B cell (primary cell): ENCODE measurements around the gene MPEG1. TPM values are rescaled to one million over a fixed set of nuclear protein-coding genes. Genes with fewer than 3 reads are reported as not detected.

Experiments
- ATAC-seq: fragments of 200-7000 bp; cut with Tn5 transposase; one replicate; pipeline ENCODE4 v1.10.0; 2021; ENCODE audit warnings: low read depth, mild to moderate bottlenecking, moderate number of reproducible peaks, moderate library complexity
- CTCF ChIA-PET: fragments of 350-600 bp; sonication (Branson Sonifier 250); formaldehyde crosslinking; loops from one replicate; lab custom pipeline; 2021; ENCODE audit warnings: antibody characterized with exemption, inconsistent platforms; lab: Charles Lee
- POLR2A ChIA-PET: fragments of 350-600 bp; sonication (Branson Sonifier 250); formaldehyde crosslinking; loops from one replicate; lab custom pipeline; 2021; ENCODE audit warnings: antibody characterized with exemption; lab: Charles Lee
- DNase-seq: peaks from one replicate; pipeline ENCODE4 v3.0.0; 2013
- H2AFZ ChIP-seq: 2 replicates; pipeline ENCODE4 v1.6.1; 2012; ENCODE audit warnings: mild to moderate bottlenecking, low read depth, low read length; ENCODE audit not compliant: insufficient read depth, poor library complexity, severe bottlenecking
- H3K27ac ChIP-seq, 2 donors: 1 replicate in 1 of 2; 2 replicates in 1 of 2; pipeline ENCODE4 v1.5.1; 2012 to 2013; ENCODE audit warnings: low read length in 2 of 2, mild to moderate bottlenecking in 2 of 2, moderate library complexity in 1 of 2
- H3K27me3 ChIP-seq, 4 experiments: fragments of 200-600 bp in 1 of 4; sonication (generic) in 1 of 4; replicated peaks in 1 of 4; 1 replicate in 2 of 4; 2 replicates in 2 of 4; pipeline versions ENCODE4 v1.6.1 to v1.7.0; 2013 to 2016; ENCODE audit warnings: low read length in 3 of 4, mild to moderate bottlenecking in 2 of 4, mixed read lengths in 1 of 4, moderate library complexity in 1 of 4; ENCODE audit not compliant: insufficient read depth in 4 of 4, control insufficient read depth in 3 of 4; ENCODE audit errors: control extremely low read depth in 1 of 4
- H3K36me3 ChIP-seq, 2 experiments: replicated peaks in 1 of 2; 1 replicate in 1 of 2; 2 replicates in 1 of 2; pipeline versions ENCODE4 v1.6.1 to v1.7.1; 2013; ENCODE audit warnings: low read length in 1 of 2; ENCODE audit not compliant: insufficient read depth in 2 of 2, control insufficient read depth in 1 of 2; ENCODE audit errors: control extremely low read depth in 1 of 2, extremely low read depth in 1 of 2
- H3K4me1 ChIP-seq, 2 donors: fragments of 200-600 bp in 1 of 2; sonication (generic) in 1 of 2; 1 replicate in 1 of 2; 2 replicates in 1 of 2; pipeline versions ENCODE4 v1.5.1 to v1.6.1; 2013 to 2017; ENCODE audit warnings: low read length in 2 of 2; ENCODE audit not compliant: control insufficient read depth in 2 of 2, insufficient read depth in 2 of 2
- H3K4me2 ChIP-seq: replicated peaks from 2 replicates; pipeline ENCODE3; 2012; ENCODE audit warnings: mild to moderate bottlenecking, low read depth, low read length; ENCODE audit not compliant: poor library complexity, severe bottlenecking
- H3K4me3 ChIP-seq, 5 experiments: fragments of 200-600 bp in 1 of 5; sonication (generic) in 1 of 5; 1 replicate in 3 of 5; 2 replicates in 2 of 5; pipeline versions ENCODE4 v1.5.1 to v1.7.0; 2011 to 2016; ENCODE audit warnings: low read length in 4 of 5, mild to moderate bottlenecking in 4 of 5, low read depth in 2 of 5, control low read depth in 1 of 5, moderate library complexity in 1 of 5; ENCODE audit not compliant: insufficient read depth in 1 of 5; ENCODE audit errors: control extremely low read depth in 1 of 5, extremely low read depth in 1 of 5
- H3K79me2 ChIP-seq: fragments of 200-600 bp; sonication (generic); one replicate; pipeline ENCODE4 v1.6.0; 2016; ENCODE audit warnings: low read length; ENCODE audit not compliant: control insufficient read depth, insufficient read depth
- H3K9ac ChIP-seq: fragments of 200-600 bp; sonication (generic); 2 replicates; pipeline ENCODE4 v1.6.1; 2017; ENCODE audit warnings: mild to moderate bottlenecking, low read length, moderate library complexity
- H3K9me3 ChIP-seq, 3 donors: one replicate each; pipeline versions ENCODE4 v1.6.1 to v1.7.1; 2013; ENCODE audit warnings: low read length in 2 of 3; ENCODE audit not compliant: control insufficient read depth in 2 of 3, insufficient read depth in 1 of 3; ENCODE audit errors: control extremely low read depth in 1 of 3
- H4K20me1 ChIP-seq: 2 replicates; pipeline ENCODE4 v1.6.0; 2012; ENCODE audit warnings: mild to moderate bottlenecking, low read length; ENCODE audit not compliant: insufficient read depth, control insufficient read depth, poor library complexity, severe bottlenecking
- H3K27ac Mint-ChIP-seq: one replicate; pipeline ENCODE4 v1.8.0; 2021; ENCODE audit warnings: mixed read lengths
- H3K27me3 Mint-ChIP-seq: one replicate; pipeline ENCODE4 v1.8.0; 2021; ENCODE audit warnings: mixed read lengths
- H3K4me1 Mint-ChIP-seq: one replicate; pipeline ENCODE4 v1.8.0; 2021; ENCODE audit warnings: mixed read lengths
- H3K4me3 Mint-ChIP-seq: one replicate; pipeline ENCODE4 v1.8.0; 2021; ENCODE audit warnings: mixed read lengths
- H3K9me3 Mint-ChIP-seq: one replicate; pipeline ENCODE4 v1.8.0; 2022; ENCODE audit warnings: mixed read lengths; ENCODE audit not compliant: insufficient read depth
- EZH2 ChIP-seq: IDR thresholded peaks from 2 replicates; pipeline ENCODE4 v1.6.1; 2012; ENCODE audit warnings: borderline replicate concordance, low read depth, mild to moderate bottlenecking, moderate library complexity, low read length; ENCODE audit not compliant: insufficient read depth, poor library complexity, severe bottlenecking
- WGBS: methylation state at CpG from one replicate; pipeline ENCODE4 v1.1.5; 2013; ENCODE audit warnings: missing lambda C conversion rate; ENCODE audit not compliant: insufficient coverage; 5-methylcytosine and 5-hydroxymethylcytosine counted together
- intact Hi-C: fragments of 100-400 bp; cut with micrococcal nuclease; formaldehyde crosslinking; loops from one replicate; pipeline ENCODE4 v1.10.0; 2022
- polyA plus RNA-seq: library from polyadenylated mRNA; depleted of rRNA; stranded (reverse); fragments of >200 nt; gene quantifications from 2 replicates; pipeline ENCODE4 v1.2.3, GENCODE V29; 2012
- total RNA-seq, 2 donors: library from RNA; stranded (reverse); fragments of 120-200 nt in 1 of 2; gene quantifications; 1 replicate in 1 of 2; 2 replicates in 1 of 2; pipeline versions ENCODE4 v1.2.3 to v1.2.4, GENCODE V29; 2013 to 2022
- TF ChIP-seq, protein P1 (sequence below): fragments of 200-600 bp; IDR thresholded peaks from one replicate; pipeline ENCODE4 v1.8.0; 2022; ENCODE audit warnings: antibody characterized with exemption, mild to moderate bottlenecking

MPEG1 gene
- total and polyA plus RNA-seq, 2 donors (not counting 1 experiment from before 2014, with no cell fraction given) = 27.7 to 151 TPM

DNA sequence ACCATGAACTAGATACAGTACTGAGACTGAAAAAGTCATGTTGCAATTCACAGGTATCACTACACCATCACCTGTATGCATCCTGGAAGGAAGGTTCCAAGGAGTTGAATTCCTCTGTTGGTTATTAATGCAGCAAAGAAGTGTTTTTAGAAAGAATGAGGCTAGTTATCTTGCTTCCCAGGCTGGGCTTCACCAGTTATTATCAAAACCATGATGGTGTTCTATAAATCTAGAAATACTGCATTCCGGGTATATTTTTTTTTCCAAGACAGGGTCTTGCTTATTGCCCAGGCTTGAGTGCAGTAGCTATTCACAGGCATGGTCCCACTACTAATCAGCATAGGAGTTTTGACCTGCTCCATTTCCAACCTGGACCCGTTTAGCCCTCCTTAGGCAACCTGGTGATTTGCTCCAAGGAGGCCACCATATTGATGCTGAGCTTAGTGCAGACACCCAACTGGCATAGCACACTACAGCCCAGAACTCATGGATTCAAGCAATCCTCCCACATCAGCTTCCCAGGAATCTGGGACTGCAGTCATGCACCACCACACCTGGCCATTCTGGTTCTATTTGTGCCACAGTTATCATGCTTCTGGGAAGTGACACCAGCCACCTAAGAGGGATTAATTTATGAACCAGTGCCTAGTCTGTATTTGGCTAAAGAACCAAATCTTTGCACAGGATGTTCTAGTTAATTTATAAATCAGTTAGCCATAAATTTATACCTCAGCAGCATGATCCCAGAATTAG is 1.6 kb upstream of the MPEG1 start:
- POLR2A ChIA-PET = interaction anchor here (1.0 to 1.5 kb wide), 3 partner anchors 14 to 72 kb away, joined by 3 read pairs; no protein-coding TSS in a partner anchor
- CTCF ChIA-PET = interaction anchor here (1.2 to 4.1 kb wide), 4 partner anchors 29 to 58 kb away, joined by 4 to 38 read pairs (median 18); partner anchors contain the start of gene DTX4
- peaks cover 46% of the 10 kb centered on the region for H3K79me2 ChIP-seq
- no peak overlapping the region for H3K4me3 ChIP-seq
- H2AFZ ChIP-seq = no peak overlapping the region
- H3K27me3 ChIP-seq = no peaks in the 10 kb centered on the region
- Mint-ChIP-seq H3K4me1 (peaks cover 93% of the 10 kb centered on the region), H3K27me3 (no peaks in the 10 kb centered on the region), H3K27ac (peak overlapping the region; percentile 75), H3K4me3 (no peak overlapping the region), H3K9me3 (no peaks in the 10 kb centered on the region)
- peak overlapping the region; percentile 9 for H3K4me2 ChIP-seq
- H4K20me1 ChIP-seq = no peaks in the 10 kb centered on the region
- ATAC-seq (no peak), DNase-seq (no peak)
- H3K36me3 ChIP-seq = no peaks in the 10 kb centered on the region
- intact Hi-C loops = loop anchor here (5.0 kb wide), 2 partner anchors 112 to 637 kb away; partner anchors contain the start of genes LPXN and ZFP91
- WGBS = 100% methylated on average over 2 of the region's 2 CpGs
- H3K9me3 ChIP-seq = peaks cover 0 to 3% (median 0%) of the 10 kb centered on the region in 3 donors
- H3K9ac ChIP-seq = no peak overlapping the region
- peaks cover 75 to 84% of the 10 kb centered on the region in 2 donors for H3K4me1 ChIP-seq
- TF ChIP-seq, protein P1, sequence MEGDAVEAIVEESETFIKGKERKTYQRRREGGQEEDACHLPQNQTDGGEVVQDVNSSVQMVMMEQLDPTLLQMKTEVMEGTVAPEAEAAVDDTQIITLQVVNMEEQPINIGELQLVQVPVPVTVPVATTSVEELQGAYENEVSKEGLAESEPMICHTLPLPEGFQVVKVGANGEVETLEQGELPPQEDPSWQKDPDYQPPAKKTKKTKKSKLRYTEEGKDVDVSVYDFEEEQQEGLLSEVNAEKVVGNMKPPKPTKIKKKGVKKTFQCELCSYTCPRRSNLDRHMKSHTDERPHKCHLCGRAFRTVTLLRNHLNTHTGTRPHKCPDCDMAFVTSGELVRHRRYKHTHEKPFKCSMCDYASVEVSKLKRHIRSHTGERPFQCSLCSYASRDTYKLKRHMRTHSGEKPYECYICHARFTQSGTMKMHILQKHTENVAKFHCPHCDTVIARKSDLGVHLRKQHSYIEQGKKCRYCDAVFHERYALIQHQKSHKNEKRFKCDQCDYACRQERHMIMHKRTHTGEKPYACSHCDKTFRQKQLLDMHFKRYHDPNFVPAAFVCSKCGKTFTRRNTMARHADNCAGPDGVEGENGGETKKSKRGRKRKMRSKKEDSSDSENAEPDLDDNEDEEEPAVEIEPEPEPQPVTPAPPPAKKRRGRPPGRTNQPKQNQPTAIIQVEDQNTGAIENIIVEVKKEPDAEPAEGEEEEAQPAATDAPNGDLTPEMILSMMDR = no peak
- no peak for TF ChIP-seq EZH2
- peak overlapping the region in 1 of 2 donors; percentile 89 for H3K27ac ChIP-seq

DNA sequence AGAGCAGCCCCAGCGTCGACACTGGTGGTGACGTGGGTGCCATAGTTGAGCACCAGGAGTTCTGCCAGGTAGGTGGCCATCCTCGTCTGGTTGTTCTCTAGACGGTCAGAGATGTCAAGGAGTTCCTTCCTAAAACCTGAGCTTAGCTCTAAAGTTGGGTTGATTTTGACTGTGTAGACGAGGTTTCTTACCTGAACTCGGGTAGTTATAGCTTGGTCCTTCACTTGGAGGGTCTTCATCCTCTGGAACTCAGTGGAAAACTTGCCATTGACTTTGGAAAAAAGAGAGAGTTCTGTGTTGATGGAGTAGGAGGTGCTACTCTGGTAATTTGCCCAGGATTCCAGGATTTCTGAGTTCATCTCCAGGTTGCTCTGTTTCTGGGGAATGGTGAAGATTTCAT is 505 bp downstream of the MPEG1 start:
- TF ChIP-seq, protein P1 = no peak
- H3K27me3 Mint-ChIP-seq = no peaks in the 10 kb centered on the region
- Histone ChIP-seq H3K4me1 (peaks cover 71 to 79% of the 10 kb centered on the region in 2 donors), H3K4me3 (peak overlapping the region; percentile 49 to 91 (median 78)), H2AFZ (no peak overlapping the region), H3K27ac (peak overlapping the region; percentile 74 to 89), H3K4me2 (peak overlapping the region; percentile 79), H4K20me1 (no peaks in the 10 kb centered on the region), H3K27me3 (no peaks in the 10 kb centered on the region), H3K36me3 (peaks cover 0 to 3% of the 10 kb centered on the region in 2 experiments), H3K9ac (peak overlapping the region; percentile 77), H3K9me3 (peaks cover 0 to 3% (median 0%) of the 10 kb centered on the region in 3 donors), H3K79me2 (peaks cover 60% of the 10 kb centered on the region)
- ATAC-seq (no peak), DNase-seq (peak; percentile 49)
- no peaks in the 10 kb centered on the region for H3K9me3 Mint-ChIP-seq
- POLR2A ChIA-PET = interaction anchor here (0.7 to 2.0 kb wide), 5 partner anchors 37 to 69 kb away, joined by 3 to 20 read pairs (median 3); partner anchors contain the start of gene DTX4
- 44% methylated on average over 5 of the region's 7 CpGs for WGBS
- peak overlapping the region; percentile 99 for H3K27ac Mint-ChIP-seq
- CTCF ChIA-PET = interaction anchor here (1.1 to 5.8 kb wide), 9 partner anchors 9 to 65 kb away, joined by 3 to 44 read pairs (median 8); partner anchors contain the start of gene DTX4
- peak overlapping the region; percentile 95 for H3K4me3 Mint-ChIP-seq
- peaks cover 93% of the 10 kb centered on the region for H3K4me1 Mint-ChIP-seq
- intact Hi-C loops = loop anchor here (1.0 to 5.0 kb wide), 3 partner anchors 72 to 635 kb away; partner anchors contain the start of genes LPXN and ZFP91
